Measurements from ENCODE around the gene CSNK1D.
"Not testable (repeated sequence)": the region's sequence is repeated elsewhere in the genome, so short reads cannot be mapped to it uniquely, and the experiment has no call there.

The CSNK1D gene

GRCh38 chr17:82254096-82254495, 19.4 kb downstream of the CSNK1D start:
- not testable (repeated sequence) for DNase-seq (ENCODE audit: low read depth in 4 of 4, low spot score in 1 of 4)

GRCh38 chr17:82253179-82253544, 20.3 kb downstream of the CSNK1D start:
- DNase-seq (ENCODE audit: low read depth in 4 of 4, low spot score in 1 of 4): no peak

- DNase-seq (ENCODE audit: low read depth in 4 of 4, low spot score in 1 of 4): no peak
Measured at GRCh38 chr17:82252511-82253178, 20.9 kb downstream of the CSNK1D start.

DNA sequence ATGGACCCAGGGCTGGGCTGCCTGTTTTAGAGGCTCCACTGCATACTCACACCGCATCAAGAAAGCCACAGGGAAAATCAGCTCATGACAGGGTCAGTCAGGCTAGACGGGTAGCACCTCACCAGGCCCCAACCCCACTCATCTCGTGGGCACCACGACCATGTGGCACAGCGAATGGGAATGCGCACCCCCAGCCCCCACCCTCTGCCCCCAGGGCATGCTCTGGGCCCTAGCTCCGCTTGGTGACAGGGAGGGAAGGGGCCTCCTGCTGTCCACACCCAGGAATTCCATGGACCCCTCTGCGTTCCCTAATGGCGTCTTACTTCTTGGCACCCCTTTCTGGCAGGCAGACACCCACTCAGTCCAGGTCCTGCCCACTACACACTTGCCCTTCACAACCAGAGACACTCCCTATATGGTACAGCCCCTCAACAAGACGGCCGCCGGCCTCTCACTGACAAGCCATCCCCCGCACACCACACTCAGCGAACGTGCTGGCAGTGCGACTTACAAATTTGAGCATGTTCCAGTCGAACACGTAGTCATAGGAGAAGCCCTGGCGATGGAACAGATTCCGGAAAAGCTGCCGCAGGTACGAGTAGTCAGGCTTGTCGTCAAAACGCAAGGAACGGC, 22.5 kb downstream of the CSNK1D start:
- no peak for DNase-seq (ENCODE audit: low read depth in 4 of 4, low spot score in 1 of 4)

- DNase-seq (ENCODE audit: low read depth in 4 of 4, low spot score in 1 of 4): no peak
Measured at GRCh38 chr17:82249896-82250581, 23.5 kb downstream of the CSNK1D start.

GRCh38 chr17:82248815-82249674, 24.5 kb downstream of the CSNK1D start:
- DNase-seq (ENCODE audit: low read depth in 4 of 4, low spot score in 1 of 4): no peak

DNA sequence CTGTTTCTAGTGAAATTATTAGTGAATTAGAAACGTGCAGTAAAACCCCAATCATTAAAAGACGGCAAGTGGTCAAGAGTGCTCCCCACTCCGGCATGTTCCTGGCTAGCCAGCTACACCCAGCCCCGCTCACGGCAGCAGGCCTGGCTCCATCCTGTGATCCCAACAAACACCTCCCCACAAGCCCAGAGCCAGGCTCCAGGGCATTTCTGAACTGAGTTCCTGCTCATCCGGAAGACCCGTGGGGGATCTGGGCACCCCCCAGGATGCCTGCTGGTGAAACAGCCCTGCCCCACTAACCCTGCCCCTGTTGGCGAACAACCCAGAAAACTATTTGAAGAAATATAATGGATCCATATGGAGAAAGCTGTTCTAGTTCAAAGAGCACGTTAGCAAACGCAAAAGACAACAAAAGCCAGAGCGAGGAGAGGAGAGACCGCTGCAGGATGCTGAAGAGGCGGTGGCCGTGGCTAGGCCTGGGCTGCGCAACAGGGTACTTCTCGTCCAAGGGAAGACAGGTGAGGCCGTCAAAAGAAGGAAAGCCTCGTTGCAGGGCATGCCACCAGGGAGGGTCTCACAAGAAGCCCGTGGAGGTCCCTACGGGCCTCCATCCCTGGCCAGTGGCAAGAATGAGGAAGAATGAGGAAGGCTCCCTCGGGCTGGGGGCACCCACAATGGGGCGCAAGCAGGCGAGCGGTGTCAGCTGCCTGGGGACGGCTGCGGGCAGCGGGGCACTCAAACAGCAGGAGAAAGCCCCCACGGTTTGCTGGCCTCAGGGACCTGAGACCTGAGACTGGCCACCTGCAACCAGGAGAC, 25.4 kb downstream of the CSNK1D start:
- DNase-seq (ENCODE audit: low read depth in 4 of 4, low spot score in 1 of 4): no peak

DNA sequence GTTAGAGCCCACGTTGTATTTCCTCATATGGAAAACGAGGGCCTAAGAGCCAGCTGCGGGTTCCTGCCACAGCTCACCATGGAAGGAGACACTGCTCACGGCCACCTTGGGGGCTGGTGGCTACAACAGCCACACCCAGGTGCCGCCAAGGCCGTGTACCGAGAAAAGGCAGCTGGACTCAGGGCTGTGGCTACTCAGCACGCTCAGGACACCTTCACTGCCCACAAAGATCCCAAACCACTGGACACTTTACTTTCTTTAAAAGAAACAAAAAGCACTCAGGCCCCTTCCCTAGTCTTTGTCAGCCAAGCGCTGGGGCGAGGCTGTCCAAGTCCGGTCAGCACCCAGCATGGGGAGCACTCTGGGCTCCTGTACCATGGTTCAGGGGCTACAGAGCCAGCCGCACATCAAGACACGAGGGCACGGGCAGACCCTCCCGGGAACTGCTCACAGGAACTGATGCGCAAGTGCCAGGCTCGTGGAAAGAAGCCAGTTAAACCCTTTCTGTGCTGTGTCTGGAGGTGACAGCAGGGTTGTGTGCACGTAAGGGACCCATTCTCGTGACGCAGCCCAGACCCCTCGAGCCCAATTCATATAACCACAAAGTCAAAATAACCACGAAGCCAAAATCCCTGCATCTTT, 26.2 kb downstream of the CSNK1D start:
- DNase-seq (ENCODE audit: low read depth in 4 of 4, low spot score in 1 of 4): no peak

- no peak for DNase-seq (ENCODE audit: low read depth in 4 of 4, low spot score in 1 of 4)
Measured at GRCh38 chr17:82246365-82247181, 26.9 kb downstream of the CSNK1D start.

DNA sequence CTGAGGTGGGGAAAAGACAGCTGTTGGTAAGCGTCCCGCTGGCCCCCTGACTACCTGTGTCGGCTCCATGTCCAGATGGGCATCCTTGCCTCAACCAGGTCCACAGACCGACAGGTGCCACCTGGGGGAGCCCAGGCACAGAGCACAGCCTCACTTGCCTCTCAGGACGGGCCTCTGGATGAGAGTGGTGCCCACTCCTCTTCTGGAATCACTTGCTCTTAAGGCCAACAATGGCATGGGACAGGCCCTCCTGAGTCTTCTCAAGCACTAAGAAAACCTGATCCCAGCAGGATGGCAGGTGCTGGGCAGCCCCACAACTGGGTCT, 27.5 kb downstream of the CSNK1D start:
- DNase-seq (ENCODE audit: low read depth in 4 of 4, low spot score in 1 of 4): no peak

DNA sequence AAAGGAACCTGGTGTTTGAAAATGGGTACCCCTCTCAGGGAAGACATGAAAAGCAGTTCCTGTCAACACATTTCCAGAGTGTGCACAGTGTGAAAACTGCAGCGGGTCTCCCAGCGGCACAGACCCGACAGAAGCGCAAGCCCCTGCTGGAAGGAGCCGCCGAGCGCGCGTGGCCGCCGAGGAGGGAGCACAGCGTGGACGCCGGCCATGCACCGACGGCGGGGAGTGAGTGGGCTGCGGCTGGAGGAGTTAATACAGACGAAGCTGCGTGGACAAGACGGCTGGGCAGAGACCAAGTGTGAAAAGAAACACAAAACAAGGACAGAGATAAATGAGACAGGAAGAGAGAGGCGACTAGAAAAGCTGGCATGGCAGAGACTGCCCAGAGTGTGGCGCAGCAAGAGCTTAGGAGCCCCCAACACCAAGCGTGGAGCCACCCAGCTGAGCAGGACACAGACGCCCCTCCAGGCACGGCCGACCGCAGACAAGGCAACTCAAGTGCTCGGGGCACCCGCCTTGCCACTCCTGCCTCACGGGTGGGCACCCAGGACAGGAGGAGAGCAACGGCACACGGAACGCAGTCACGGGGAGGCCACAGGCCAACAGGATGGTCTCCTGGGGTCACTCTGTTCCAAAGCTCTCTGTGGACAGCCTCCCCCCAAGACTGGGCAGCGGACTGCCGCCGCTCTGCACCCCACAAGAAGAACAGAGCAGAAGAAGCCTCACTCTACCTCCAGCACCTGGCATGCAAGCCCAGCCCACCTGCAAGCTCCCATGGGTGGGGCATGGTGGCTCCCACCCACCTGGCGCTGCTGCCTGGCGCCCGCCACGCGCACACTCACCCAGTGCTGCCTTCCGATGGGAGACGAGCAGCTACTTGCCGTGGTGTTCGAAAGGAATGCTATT, 28.1 kb downstream of the CSNK1D start:
- DNase-seq (ENCODE audit: low read depth in 4 of 4, low spot score in 1 of 4): no peak

GRCh38 chr17:82244413-82245133, 28.9 kb downstream of the CSNK1D start:
- no peak for DNase-seq (ENCODE audit: low read depth in 4 of 4, low spot score in 1 of 4)

- DNase-seq (ENCODE audit: low read depth in 4 of 4, low spot score in 1 of 4): no peak
Measured at GRCh38 chr17:82243648-82244412, 29.7 kb downstream of the CSNK1D start.

DNA sequence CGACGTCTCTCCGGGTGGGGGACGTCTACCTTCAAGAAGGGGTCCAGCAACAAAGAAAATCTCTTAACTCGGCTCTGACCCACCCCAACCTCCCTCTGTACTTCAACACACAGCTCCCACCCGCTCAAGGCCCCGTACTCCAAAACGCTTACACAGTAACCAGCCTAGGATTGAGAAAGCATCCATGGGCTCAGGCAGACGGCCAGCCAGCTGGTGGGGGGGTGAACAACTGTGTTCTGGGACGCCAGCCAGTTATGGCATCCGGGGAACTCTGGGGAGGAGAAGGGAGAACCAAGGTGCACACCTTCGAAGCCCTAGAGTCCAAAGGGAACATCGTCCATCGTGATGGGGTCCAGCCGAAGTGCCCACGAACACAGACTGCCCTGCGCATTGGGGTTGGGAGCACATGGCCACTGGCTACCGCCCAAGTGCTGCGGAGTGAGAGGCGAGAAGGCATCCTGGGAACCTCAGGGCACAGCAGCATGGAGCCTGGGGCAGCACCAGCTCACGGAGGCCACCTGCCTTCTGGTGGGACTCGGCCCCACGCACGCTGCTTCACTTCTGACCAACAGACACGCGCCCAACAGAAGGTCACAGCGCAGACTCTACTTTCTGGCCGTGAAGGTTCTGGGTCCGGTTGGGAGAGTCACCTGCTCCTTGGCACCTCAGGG, 30.4 kb downstream of the CSNK1D start:
- no peak for DNase-seq (ENCODE audit: low read depth in 4 of 4, low spot score in 1 of 4)

- DNase-seq (ENCODE audit: low read depth in 4 of 4, low spot score in 1 of 4): no peak
Measured at GRCh38 chr17:82242698-82242976, 30.9 kb downstream of the CSNK1D start.

GRCh38 chr17:82241926-82242697, 31.4 kb downstream of the CSNK1D start:
- no peak for DNase-seq (ENCODE audit: low read depth in 4 of 4, low spot score in 1 of 4)

Measured in stimulated activated CD4-positive, alpha-beta T cell treated with anti-CD3 and anti-CD28 coated beads, Interleukin-1b, Interleukin-23, amount 100 ng/mL, for 24 hours (primary cell).